WTC11 (cell line): ENCODE results near the gene KLK15. TPM values are rescaled to one million over a fixed set of nuclear protein-coding genes. Genes with fewer than 3 reads are reported as not detected.

ENCODE experiments used
- ATAC-seq: fragments of 200-7000 bp; cut with Tn5 transposase; 2 replicates; pipeline ENCODE4 v1.10.0; 2021; ENCODE audit warnings: mild to moderate bottlenecking, moderate library complexity
- CTCF ChIA-PET: fragments of 300-600 bp; sonication (Branson Sonifier 250); formaldehyde crosslinking; loops from one replicate; lab custom pipeline; 2021; ENCODE audit warnings: antibody characterized with exemption; lab: Charles Lee
- POLR2A ChIA-PET: fragments of 350-600 bp; sonication (Branson Sonifier 250); formaldehyde crosslinking; loops from one replicate; lab custom pipeline; 2021; ENCODE audit warnings: antibody characterized with exemption; lab: Charles Lee
- DNase-seq: peaks from one replicate; pipeline ENCODE4 v3.0.0; 2021; ENCODE audit warnings: low spot score
- H3K27ac Mint-ChIP-seq: 2 replicates; pipeline ENCODE4 v1.8.0; 2021; ENCODE audit warnings: mixed read lengths
- H3K27me3 Mint-ChIP-seq: 2 replicates; pipeline ENCODE4 v1.8.0; 2021; ENCODE audit warnings: low read depth, mild to moderate bottlenecking, moderate library complexity, mixed read lengths
- H3K36me3 Mint-ChIP-seq: 2 replicates; pipeline ENCODE4 v1.8.0; 2021; ENCODE audit warnings: mixed read lengths
- H3K4me1 Mint-ChIP-seq: 2 replicates; pipeline ENCODE4 v1.8.0; 2022; ENCODE audit warnings: mixed read lengths
- H3K4me3 Mint-ChIP-seq: 2 replicates; pipeline ENCODE4 v1.8.0; 2021; ENCODE audit warnings: mild to moderate bottlenecking, moderate library complexity, mixed read lengths
- H3K9me3 Mint-ChIP-seq: 2 replicates; pipeline ENCODE4 v1.8.0; 2021; ENCODE audit warnings: mixed read lengths
- ELF4 ChIP-seq: sonication (generic); formaldehyde crosslinking; IDR thresholded peaks from 2 replicates; pipeline ENCODE4 v1.8.1; 2022; ENCODE audit warnings: low read depth, mild to moderate bottlenecking, moderate library complexity, missing genetic modification reagents
- ESRRA ChIP-seq: sonication (generic); formaldehyde crosslinking; IDR thresholded peaks from 2 replicates; pipeline ENCODE4 v1.8.1; 2022; ENCODE audit warnings: mild to moderate bottlenecking, missing genetic modification reagents, borderline replicate concordance
- KAT7 ChIP-seq: sonication (generic); formaldehyde crosslinking; IDR thresholded peaks from 2 replicates; pipeline ENCODE4 v1.8.1; 2023; ENCODE audit warnings: missing genetic modification reagents, mild to moderate bottlenecking, borderline replicate concordance
- MXD4 ChIP-seq: fragments of 250-450 bp; sonication (Bioruptor Pico); IDR thresholded peaks from 2 replicates; pipeline ENCODE4 v1.8.0; 2021; ENCODE audit warnings: mild to moderate bottlenecking, moderate library complexity, borderline replicate concordance
- MYBL2 ChIP-seq: sonication (generic); formaldehyde crosslinking; IDR thresholded peaks from 2 replicates; pipeline ENCODE4 v1.8.1; 2023; ENCODE audit warnings: mild to moderate bottlenecking, moderate library complexity, missing genetic modification reagents
- NFYB ChIP-seq: sonication (generic); formaldehyde crosslinking; conservative IDR thresholded peaks from 2 replicates; pipeline ENCODE4 v1.8.0; 2022; ENCODE audit warnings: low read depth, missing genetic modification reagents
- OVOL2 ChIP-seq: fragments of 250-450 bp; sonication (Bioruptor Pico); IDR thresholded peaks from 2 replicates; pipeline ENCODE4 v1.9.0; 2021; ENCODE audit warnings: mild to moderate bottlenecking, borderline replicate concordance
- TP53 ChIP-seq: sonication (generic); formaldehyde crosslinking; IDR thresholded peaks from 2 replicates; pipeline ENCODE4 v1.8.1; 2023; ENCODE audit warnings: mild to moderate bottlenecking, missing genetic modification reagents
- ZNF317 ChIP-seq: sonication (generic); formaldehyde crosslinking; IDR thresholded peaks from 2 replicates; pipeline ENCODE4 v1.8.1; 2023; ENCODE audit warnings: low read depth, mild to moderate bottlenecking, moderate library complexity, missing genetic modification reagents, borderline replicate concordance
- ZNF671 ChIP-seq: fragments of 250-450 bp; sonication (Bioruptor Pico); IDR thresholded peaks from 2 replicates; pipeline ENCODE4 v1.8.0; 2021; ENCODE audit warnings: mild to moderate bottlenecking
- total RNA-seq: library from RNA; stranded (reverse); gene quantifications from 3 replicates; pipeline ENCODE4 v1.2.3, GENCODE V29; 2021
- TF ChIP-seq, protein P1 (sequence below): sonication (generic); formaldehyde crosslinking; IDR thresholded peaks from 2 replicates; pipeline ENCODE4 v1.8.0; 2022; ENCODE audit warnings: missing genetic modification reagents
- TF ChIP-seq, protein P2 (sequence below): sonication (generic); formaldehyde crosslinking; IDR thresholded peaks from 2 replicates; pipeline ENCODE4 v1.8.1; 2023; ENCODE audit warnings: mild to moderate bottlenecking, missing genetic modification reagents, borderline replicate concordance
- TF ChIP-seq, protein P3 (sequence below): fragments of 250-450 bp; sonication (Bioruptor Pico); conservative IDR thresholded peaks from 2 replicates; pipeline ENCODE4 v1.9.0; 2021; ENCODE audit warnings: mild to moderate bottlenecking
- TF ChIP-seq, protein P4 (sequence below): fragments of 250-450 bp; sonication (Bioruptor Pico); IDR thresholded peaks from 2 replicates; pipeline ENCODE4 v1.9.0; 2021; ENCODE audit warnings: mild to moderate bottlenecking
- TF ChIP-seq, protein P5 (sequence below): sonication (generic); formaldehyde crosslinking; IDR thresholded peaks from 2 replicates; pipeline ENCODE4 v1.8.1; 2022; ENCODE audit warnings: missing genetic modification reagents, borderline replicate concordance
- TF ChIP-seq, protein P6 (sequence below): fragments of 250-450 bp; sonication (Bioruptor Pico); IDR thresholded peaks from 2 replicates; pipeline ENCODE4 v1.9.0; 2021; ENCODE audit warnings: mild to moderate bottlenecking, borderline replicate concordance

The KLK15 gene
- total RNA-seq, 1 experiment from 2014 or later: not detected

DNA sequence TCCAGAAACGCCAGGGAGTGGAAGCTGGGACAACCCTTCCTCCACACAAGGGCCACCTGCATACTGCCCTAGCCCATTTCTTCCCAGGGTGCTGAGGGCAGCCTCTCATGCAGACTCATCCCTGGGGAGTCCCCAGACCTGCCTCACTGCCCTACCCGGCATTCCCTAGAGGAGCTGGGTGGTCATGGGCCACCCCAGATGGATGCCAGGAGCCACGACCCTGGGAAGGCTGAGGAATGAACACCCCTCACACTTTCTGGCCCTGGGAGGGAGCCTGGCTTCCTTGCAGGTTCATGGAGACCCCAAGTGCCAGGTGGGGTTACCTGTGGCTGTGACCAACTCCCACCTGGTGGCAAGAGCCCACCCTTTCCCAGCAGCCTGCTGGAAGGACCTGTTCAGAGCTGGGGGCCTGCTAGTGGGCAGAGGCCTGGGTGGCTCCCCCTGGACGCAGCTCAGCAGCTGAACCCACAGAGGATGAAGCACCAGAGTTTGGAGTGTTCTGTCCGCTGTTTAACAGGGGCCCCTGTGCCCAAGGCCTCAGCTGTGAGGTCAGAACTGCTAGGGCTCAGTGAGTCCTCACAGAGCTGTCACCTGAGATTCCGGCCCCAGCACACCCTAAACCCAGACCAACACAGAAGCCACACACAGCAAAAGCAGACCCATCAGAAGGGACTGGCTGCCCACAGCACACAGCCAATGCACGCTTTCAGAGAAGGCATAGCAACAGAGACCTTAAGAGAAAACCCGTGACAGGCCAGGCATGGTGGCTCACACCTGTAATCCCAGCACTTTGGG, 36.5 kb downstream of the KLK15 start:
- Mint-ChIP-seq H3K36me3 (peaks cover 35% of the 10 kb centered on the region), H3K9me3 (no peaks in the 10 kb centered on the region), H3K27me3 (peaks cover 12% of the 10 kb centered on the region; the same call in 1 of the 2 replicates), H3K4me3 (no peak overlapping the region), H3K27ac (peak overlapping the region; percentile 58; the same call in 1 of the 2 replicates), H3K4me1 (peaks cover 21% of the 10 kb centered on the region)
- ATAC-seq (peak; percentile 0; the same call in 1 of the 2 replicates), DNase-seq (no peak)
- CTCF ChIA-PET: interaction anchor here (1.1 to 5.1 kb wide), 9 partner anchors 8 to 268 kb away, joined by 3 to 38 read pairs (median 4); partner anchors contain the start of gene KLK13
- POLR2A ChIA-PET: interaction anchor here (0.6 to 1.4 kb wide), 4 partner anchors 8 to 413 kb away, joined by 3 to 6 read pairs (median 3); no protein-coding TSS in a partner anchor
- TF ChIP-seq MYBL2 (no peak), ZNF671 (CRISPR knock-in tag) (no peak), NFYB (no peak), TP53 (no peak), KAT7 (CRISPR knock-in tag) (no peak), ESRRA (no peak), OVOL2 (CRISPR knock-in tag) (no peak), ELF4 (CRISPR knock-in tag) (no peak), ZNF317 (CRISPR knock-in tag) (no peak), MXD4 (no peak)
- TF ChIP-seq, protein P1, sequence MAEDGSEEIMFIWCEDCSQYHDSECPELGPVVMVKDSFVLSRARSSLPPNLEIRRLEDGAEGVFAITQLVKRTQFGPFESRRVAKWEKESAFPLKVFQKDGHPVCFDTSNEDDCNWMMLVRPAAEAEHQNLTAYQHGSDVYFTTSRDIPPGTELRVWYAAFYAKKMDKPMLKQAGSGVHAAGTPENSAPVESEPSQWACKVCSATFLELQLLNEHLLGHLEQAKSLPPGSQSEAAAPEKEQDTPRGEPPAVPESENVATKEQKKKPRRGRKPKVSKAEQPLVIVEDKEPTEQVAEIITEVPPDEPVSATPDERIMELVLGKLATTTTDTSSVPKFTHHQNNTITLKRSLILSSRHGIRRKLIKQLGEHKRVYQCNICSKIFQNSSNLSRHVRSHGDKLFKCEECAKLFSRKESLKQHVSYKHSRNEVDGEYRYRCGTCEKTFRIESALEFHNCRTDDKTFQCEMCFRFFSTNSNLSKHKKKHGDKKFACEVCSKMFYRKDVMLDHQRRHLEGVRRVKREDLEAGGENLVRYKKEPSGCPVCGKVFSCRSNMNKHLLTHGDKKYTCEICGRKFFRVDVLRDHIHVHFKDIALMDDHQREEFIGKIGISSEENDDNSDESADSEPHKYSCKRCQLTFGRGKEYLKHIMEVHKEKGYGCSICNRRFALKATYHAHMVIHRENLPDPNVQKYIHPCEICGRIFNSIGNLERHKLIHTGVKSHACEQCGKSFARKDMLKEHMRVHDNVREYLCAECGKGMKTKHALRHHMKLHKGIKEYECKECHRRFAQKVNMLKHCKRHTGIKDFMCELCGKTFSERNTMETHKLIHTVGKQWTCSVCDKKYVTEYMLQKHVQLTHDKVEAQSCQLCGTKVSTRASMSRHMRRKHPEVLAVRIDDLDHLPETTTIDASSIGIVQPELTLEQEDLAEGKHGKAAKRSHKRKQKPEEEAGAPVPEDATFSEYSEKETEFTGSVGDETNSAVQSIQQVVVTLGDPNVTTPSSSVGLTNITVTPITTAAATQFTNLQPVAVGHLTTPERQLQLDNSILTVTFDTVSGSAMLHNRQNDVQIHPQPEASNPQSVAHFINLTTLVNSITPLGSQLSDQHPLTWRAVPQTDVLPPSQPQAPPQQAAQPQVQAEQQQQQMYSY: no peak
- TF ChIP-seq, protein P2, sequence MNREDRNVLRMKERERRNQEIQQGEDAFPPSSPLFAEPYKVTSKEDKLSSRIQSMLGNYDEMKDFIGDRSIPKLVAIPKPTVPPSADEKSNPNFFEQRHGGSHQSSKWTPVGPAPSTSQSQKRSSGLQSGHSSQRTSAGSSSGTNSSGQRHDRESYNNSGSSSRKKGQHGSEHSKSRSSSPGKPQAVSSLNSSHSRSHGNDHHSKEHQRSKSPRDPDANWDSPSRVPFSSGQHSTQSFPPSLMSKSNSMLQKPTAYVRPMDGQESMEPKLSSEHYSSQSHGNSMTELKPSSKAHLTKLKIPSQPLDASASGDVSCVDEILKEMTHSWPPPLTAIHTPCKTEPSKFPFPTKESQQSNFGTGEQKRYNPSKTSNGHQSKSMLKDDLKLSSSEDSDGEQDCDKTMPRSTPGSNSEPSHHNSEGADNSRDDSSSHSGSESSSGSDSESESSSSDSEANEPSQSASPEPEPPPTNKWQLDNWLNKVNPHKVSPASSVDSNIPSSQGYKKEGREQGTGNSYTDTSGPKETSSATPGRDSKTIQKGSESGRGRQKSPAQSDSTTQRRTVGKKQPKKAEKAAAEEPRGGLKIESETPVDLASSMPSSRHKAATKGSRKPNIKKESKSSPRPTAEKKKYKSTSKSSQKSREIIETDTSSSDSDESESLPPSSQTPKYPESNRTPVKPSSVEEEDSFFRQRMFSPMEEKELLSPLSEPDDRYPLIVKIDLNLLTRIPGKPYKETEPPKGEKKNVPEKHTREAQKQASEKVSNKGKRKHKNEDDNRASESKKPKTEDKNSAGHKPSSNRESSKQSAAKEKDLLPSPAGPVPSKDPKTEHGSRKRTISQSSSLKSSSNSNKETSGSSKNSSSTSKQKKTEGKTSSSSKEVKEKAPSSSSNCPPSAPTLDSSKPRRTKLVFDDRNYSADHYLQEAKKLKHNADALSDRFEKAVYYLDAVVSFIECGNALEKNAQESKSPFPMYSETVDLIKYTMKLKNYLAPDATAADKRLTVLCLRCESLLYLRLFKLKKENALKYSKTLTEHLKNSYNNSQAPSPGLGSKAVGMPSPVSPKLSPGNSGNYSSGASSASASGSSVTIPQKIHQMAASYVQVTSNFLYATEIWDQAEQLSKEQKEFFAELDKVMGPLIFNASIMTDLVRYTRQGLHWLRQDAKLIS: no peak
- TF ChIP-seq, protein P3, sequence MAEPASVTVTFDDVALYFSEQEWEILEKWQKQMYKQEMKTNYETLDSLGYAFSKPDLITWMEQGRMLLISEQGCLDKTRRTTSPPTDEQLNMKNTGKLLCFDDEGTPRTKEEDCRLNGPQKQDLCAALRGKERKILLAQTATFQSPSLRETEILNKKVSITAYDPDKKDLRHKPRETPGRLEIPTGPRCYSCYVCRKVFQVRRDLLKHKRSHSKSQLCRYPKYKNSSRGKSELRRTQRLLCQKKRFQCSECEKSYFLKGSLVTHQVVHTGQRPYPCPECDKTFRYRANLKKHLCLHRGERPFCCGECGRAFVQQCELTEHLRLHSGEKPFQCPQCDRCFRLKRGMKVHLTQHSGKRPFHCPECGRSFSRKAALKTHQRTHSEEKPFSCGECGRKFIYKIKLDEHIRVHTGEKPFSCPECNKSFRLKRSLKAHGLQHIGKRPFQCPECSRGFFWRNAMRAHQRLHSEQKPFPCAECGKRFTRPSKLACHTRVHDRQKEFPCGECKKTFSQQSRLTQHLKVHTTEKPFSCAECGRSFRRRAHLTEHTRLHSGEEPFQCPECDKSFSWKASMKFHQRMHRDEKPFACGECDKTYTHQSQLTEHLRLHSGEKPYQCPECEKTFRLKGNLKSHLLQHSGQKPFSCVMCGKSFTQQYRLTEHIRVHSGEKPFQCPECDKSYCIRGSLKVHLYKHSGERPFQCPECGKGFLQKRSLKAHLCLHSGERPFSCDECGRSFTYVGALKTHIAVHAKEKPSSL (CRISPR knock-in tag): no peak
- TF ChIP-seq, protein P4, sequence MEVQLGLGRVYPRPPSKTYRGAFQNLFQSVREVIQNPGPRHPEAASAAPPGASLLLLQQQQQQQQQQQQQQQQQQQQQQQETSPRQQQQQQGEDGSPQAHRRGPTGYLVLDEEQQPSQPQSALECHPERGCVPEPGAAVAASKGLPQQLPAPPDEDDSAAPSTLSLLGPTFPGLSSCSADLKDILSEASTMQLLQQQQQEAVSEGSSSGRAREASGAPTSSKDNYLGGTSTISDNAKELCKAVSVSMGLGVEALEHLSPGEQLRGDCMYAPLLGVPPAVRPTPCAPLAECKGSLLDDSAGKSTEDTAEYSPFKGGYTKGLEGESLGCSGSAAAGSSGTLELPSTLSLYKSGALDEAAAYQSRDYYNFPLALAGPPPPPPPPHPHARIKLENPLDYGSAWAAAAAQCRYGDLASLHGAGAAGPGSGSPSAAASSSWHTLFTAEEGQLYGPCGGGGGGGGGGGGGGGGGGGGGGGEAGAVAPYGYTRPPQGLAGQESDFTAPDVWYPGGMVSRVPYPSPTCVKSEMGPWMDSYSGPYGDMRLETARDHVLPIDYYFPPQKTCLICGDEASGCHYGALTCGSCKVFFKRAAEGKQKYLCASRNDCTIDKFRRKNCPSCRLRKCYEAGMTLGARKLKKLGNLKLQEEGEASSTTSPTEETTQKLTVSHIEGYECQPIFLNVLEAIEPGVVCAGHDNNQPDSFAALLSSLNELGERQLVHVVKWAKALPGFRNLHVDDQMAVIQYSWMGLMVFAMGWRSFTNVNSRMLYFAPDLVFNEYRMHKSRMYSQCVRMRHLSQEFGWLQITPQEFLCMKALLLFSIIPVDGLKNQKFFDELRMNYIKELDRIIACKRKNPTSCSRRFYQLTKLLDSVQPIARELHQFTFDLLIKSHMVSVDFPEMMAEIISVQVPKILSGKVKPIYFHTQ (CRISPR knock-in tag): peak; percentile 71; the same call in 1 of the 2 replicates
- TF ChIP-seq, protein P5, sequence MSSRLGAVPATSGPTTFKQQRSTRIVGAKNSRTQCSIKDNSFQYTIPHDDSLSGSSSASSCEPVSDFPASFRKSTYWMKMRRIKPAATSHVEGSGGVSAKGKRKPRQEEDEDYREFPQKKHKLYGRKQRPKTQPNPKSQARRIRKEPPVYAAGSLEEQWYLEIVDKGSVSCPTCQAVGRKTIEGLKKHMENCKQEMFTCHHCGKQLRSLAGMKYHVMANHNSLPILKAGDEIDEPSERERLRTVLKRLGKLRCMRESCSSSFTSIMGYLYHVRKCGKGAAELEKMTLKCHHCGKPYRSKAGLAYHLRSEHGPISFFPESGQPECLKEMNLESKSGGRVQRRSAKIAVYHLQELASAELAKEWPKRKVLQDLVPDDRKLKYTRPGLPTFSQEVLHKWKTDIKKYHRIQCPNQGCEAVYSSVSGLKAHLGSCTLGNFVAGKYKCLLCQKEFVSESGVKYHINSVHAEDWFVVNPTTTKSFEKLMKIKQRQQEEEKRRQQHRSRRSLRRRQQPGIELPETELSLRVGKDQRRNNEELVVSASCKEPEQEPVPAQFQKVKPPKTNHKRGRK (CRISPR knock-in tag): no peak
- TF ChIP-seq, protein P6, sequence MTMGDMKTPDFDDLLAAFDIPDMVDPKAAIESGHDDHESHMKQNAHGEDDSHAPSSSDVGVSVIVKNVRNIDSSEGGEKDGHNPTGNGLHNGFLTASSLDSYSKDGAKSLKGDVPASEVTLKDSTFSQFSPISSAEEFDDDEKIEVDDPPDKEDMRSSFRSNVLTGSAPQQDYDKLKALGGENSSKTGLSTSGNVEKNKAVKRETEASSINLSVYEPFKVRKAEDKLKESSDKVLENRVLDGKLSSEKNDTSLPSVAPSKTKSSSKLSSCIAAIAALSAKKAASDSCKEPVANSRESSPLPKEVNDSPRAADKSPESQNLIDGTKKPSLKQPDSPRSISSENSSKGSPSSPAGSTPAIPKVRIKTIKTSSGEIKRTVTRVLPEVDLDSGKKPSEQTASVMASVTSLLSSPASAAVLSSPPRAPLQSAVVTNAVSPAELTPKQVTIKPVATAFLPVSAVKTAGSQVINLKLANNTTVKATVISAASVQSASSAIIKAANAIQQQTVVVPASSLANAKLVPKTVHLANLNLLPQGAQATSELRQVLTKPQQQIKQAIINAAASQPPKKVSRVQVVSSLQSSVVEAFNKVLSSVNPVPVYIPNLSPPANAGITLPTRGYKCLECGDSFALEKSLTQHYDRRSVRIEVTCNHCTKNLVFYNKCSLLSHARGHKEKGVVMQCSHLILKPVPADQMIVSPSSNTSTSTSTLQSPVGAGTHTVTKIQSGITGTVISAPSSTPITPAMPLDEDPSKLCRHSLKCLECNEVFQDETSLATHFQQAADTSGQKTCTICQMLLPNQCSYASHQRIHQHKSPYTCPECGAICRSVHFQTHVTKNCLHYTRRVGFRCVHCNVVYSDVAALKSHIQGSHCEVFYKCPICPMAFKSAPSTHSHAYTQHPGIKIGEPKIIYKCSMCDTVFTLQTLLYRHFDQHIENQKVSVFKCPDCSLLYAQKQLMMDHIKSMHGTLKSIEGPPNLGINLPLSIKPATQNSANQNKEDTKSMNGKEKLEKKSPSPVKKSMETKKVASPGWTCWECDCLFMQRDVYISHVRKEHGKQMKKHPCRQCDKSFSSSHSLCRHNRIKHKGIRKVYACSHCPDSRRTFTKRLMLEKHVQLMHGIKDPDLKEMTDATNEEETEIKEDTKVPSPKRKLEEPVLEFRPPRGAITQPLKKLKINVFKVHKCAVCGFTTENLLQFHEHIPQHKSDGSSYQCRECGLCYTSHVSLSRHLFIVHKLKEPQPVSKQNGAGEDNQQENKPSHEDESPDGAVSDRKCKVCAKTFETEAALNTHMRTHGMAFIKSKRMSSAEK (CRISPR knock-in tag): peak; percentile 80; the same call in 1 of the 2 replicates
